Measurements from ENCODE around the gene RCOR1. TPM values are rescaled to one million over a fixed set of nuclear protein-coding genes. Genes with fewer than 3 reads are reported as not detected.

RCOR1 gene
- total RNA-seq (2021) (97.8 and 102 TPM in 2 replicates), Bru-seq, nascent RNA (percentile 96 among the genes with signal in this experiment), BruChase-seq, experiment 1, labeled RNA remaining after a 2-hour chase (percentile 95 among the genes with signal in this experiment), BruChase-seq, experiment 2, labeled RNA remaining after a 6-hour chase (percentile 97 among the genes with signal in this experiment)
- long read RNA-seq, full-length matches to known transcripts: 72 of 118 reads
- long read RNA-seq, partial matches to known transcripts: 35 of 118 reads
- long read RNA-seq, other reads (novel, unspliced or antisense): 11 of 118 reads

DNA sequence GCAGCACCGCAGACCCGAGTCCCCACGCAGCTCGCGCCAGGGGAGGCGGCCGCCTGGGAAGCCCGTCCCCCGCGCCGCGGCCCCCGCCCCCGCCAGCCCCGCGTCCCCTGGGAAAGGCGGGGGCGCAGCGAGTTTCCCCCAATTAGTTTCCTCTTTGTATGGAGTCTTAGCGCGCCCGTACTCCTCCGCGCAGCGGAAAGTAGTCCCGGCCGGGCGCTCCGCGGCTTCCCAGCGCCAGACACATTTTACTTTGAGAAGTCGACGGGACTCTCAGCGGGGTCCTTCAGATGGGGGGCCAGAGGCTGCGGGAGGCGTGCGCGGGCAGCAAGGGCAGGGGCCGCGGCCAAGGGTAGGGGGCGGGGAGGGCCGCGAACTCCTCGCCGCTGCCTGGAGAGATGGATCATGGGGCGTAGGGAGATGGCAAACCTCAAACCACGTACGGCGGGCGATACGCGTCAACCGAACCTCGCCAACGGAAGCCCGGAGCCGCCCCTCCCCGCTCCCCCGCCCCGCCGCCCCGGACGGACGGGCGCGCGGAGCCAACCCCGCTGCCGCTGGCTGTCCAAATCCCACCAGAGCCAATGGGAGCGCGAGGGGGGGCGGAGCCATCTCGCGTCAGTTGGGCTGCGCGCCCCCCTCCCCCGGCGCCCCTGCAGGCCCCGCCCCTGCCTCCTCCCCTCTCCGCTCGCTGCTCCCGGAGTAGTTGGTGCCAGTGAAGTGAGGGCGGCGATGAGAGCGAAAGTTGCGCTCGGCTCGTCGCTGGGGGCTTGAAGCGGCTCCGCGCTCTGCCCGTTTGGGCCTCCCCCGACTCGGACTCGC, at the start of gene RCOR1:
TSS of gene RCOR1 (plus strand) at position 706 of the 819 bp plus-strand sequence. CDS start 238 bp downstream, outside the sequence.
- peaks cover 11% of the 10 kb centered on the region for H3K36me3 ChIP-seq (ENCODE audit: insufficient read depth, low read length, poor library complexity, severe bottlenecking)
- H3K4me1 ChIP-seq (ENCODE audit: insufficient read depth, low read length, poor library complexity, severe bottlenecking): peaks cover 11% of the 10 kb centered on the region
- no TSS peak for BruUV-seq (replicated peaks)
- DNase-seq (ENCODE audit: low spot score): peak; percentile 98
- no peak for TF ChIP-seq EZH2 (IDR thresholded peaks at IDR 0.05; ENCODE audit: borderline replicate concordance, low read depth, low read length, poor library complexity, severe bottlenecking)
- TF ChIP-seq, protein P1, sequence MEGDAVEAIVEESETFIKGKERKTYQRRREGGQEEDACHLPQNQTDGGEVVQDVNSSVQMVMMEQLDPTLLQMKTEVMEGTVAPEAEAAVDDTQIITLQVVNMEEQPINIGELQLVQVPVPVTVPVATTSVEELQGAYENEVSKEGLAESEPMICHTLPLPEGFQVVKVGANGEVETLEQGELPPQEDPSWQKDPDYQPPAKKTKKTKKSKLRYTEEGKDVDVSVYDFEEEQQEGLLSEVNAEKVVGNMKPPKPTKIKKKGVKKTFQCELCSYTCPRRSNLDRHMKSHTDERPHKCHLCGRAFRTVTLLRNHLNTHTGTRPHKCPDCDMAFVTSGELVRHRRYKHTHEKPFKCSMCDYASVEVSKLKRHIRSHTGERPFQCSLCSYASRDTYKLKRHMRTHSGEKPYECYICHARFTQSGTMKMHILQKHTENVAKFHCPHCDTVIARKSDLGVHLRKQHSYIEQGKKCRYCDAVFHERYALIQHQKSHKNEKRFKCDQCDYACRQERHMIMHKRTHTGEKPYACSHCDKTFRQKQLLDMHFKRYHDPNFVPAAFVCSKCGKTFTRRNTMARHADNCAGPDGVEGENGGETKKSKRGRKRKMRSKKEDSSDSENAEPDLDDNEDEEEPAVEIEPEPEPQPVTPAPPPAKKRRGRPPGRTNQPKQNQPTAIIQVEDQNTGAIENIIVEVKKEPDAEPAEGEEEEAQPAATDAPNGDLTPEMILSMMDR (conservative IDR thresholded peaks at IDR 0.05; ENCODE audit: low read depth, low read length): no peak
- H3K4me3 ChIP-seq (ENCODE audit: low read depth, low read length, poor library complexity, severe bottlenecking): peak within 1 kb of the TSS; percentile 95
- peak within 1 kb of the TSS; percentile 99 for H3K27ac ChIP-seq (ENCODE audit: low read depth, low read length, poor library complexity, severe bottlenecking)
- no peaks in the 10 kb centered on the region for H3K27me3 ChIP-seq (replicated peaks; ENCODE audit: insufficient read depth, low read depth, low read length, poor library complexity)
- no peaks in the 10 kb centered on the region for H3K9me3 ChIP-seq (ENCODE audit: low read depth, low read length, poor library complexity, severe bottlenecking)
- ChIA-PET POLR2A (ENCODE audit: low non-redundant PET) (no interaction called here), CTCF (no interaction called here)
- intact Hi-C loops (cut with micrococcal nuclease; ENCODE audit: unreplicated experiment): loop anchor here (2.0 to 5.0 kb wide), 3 partner anchors 50 to 100 kb away; no protein-coding TSS in a partner anchor

DNA sequence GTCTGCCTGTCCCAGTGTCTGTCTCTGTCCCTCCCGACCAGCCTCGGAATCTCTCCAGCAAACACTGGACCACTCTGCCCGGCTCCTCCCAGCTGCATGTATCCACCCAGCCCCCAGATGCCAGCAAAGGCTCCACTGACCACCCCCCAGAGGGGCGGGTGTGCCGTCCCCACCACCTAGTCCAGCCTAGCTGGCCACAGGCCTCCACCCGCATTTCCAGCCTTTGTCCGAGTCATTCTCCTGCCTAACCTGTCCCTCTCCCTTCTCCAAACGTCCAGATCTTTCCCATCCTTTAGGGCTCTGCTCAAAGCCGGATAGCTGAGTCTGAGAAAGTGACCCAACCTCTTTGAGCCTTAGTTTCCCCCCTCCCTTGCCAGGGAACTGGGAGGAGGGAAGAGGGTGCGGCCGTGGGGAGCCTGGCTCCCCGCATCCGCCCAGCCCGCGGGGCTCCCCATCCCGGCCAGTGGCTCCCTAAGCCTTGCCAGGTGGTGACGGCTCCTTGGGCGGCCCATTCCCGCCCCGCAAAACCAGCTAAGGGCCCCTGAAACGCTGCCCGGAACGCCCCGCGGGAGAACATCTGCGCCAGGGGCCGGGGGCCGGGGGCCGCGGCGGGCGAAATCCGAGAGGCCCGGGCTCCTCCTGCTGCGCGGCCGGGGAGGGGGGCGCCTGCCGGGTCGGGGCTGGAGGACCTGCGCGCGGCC, 48.3 kb upstream of the RCOR1 start:
- POLR2A ChIA-PET (ENCODE audit: low non-redundant PET): no interaction called here

More for the DNA sequence above, 48.3 kb upstream of the RCOR1 start:
- Histone ChIP-seq H3K4me1 (ENCODE audit: insufficient read depth, low read length, poor library complexity, severe bottlenecking) (peaks cover 68% of the 10 kb centered on the region), H3K9me3 (ENCODE audit: low read depth, low read length, poor library complexity, severe bottlenecking) (no peaks in the 10 kb centered on the region), H3K27me3 (replicated peaks; ENCODE audit: insufficient read depth, low read depth, low read length, poor library complexity) (no peaks in the 10 kb centered on the region), H3K27ac (ENCODE audit: low read depth, low read length, poor library complexity, severe bottlenecking) (peak overlapping the region; percentile 50), H3K4me3 (ENCODE audit: low read depth, low read length, poor library complexity, severe bottlenecking) (no peak overlapping the region), H3K36me3 (ENCODE audit: insufficient read depth, low read length, poor library complexity, severe bottlenecking) (no peaks in the 10 kb centered on the region)
- no TSS peak for BruUV-seq (replicated peaks)
- CTCF ChIA-PET: no interaction called here
- TF ChIP-seq, protein P1 (conservative IDR thresholded peaks at IDR 0.05; ENCODE audit: low read depth, low read length): no peak
- TF ChIP-seq EZH2 (IDR thresholded peaks at IDR 0.05; ENCODE audit: borderline replicate concordance, low read depth, low read length, poor library complexity, severe bottlenecking): no peak
- DNase-seq (ENCODE audit: low spot score): no peak
- intact Hi-C loops (cut with micrococcal nuclease; ENCODE audit: unreplicated experiment): loop anchor here (5.0 kb wide), 1 partner anchor 48 kb away; the partner anchor contains the start of gene RCOR1
